Stimulated activated CD4-positive, alpha-beta T cell treated with anti-CD3 and anti-CD28 coated beads, Interleukin-4, amount 100 ng/mL, for 4 hours (primary cell): ENCODE results near the gene ANKS1B.

Experiments
- DNase-seq, 2 experiments: peaks; one replicate each; pipeline ENCODE4 v3.0.0-alpha.2; 2020

ANKS1B gene

GRCh38 chr12:98691351-98691750 is 1293.4 kb downstream of the ANKS1B start:
- no peak for DNase-seq

DNA sequence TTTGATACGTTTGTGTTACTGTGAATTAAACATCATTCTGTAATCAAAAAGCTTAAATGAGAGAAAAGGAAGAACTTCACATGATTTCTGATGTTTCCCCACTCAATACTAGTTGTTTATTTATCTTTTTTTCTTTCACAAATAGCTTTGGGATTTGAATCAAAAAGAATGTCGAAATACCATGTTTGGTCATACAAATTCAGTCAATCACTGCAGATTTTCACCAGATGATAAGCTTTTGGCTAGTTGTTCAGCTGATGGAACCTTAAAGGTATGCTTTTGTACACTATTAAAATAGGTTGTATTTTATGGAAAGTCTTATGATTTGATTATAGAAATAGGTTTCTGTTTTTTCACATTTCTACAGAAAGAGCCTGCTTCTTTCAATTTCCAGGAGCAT is 1298.1 kb downstream of the ANKS1B start:
- DNase-seq: no peak
